Measurements from ENCODE around the gene SIX2.
"Not testable (repeated sequence)": the region's sequence is repeated elsewhere in the genome, so short reads cannot be mapped to it uniquely, and the experiment has no call there.

Gene SIX2

GRCh38 chr2:45009303-45009927 lies at the start of gene SIX2:
TSS of gene SIX2 (minus strand) at chr2:45009452. CDS start at chr2:45009110, 342 bp downstream.
- DNase-seq (ENCODE audit: low spot score) = peak; percentile 97

- peak; percentile 29 for DNase-seq (ENCODE audit: low spot score)
Measured at GRCh38 chr2:45055162-45055605, 45.9 kb upstream of the SIX2 start.

GRCh38 chr2:45053966-45054365 lies 44.7 kb upstream of the SIX2 start:
- no peak for DNase-seq (ENCODE audit: low spot score)

GRCh38 chr2:45052388-45052928 lies 43.2 kb upstream of the SIX2 start:
- no peak for DNase-seq (ENCODE audit: low spot score)

GRCh38 chr2:45049569-45050336 lies 40.5 kb upstream of the SIX2 start:
- no peak for DNase-seq (ENCODE audit: low spot score)

DNA sequence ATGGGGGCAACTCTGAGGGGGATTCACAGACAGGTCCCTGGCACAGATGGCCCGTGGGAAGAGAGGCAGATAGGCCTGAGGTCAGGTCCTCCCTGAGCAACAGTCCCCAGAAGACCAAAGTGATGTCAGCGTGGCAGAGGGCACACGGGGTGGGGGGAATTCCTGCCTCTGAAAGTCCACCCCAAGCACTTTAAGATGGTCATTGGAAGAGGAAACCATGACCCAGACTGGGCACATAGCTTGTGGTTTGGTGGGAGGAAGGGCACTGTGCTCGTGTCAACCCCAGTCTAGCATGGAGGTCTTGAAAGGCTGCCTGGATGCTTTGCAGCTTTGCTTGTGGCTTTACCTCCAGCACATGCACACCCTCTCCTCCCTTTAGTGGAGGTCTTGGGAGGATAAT lies 38.0 kb upstream of the SIX2 start:
- no peak for DNase-seq (ENCODE audit: low spot score)

DNA sequence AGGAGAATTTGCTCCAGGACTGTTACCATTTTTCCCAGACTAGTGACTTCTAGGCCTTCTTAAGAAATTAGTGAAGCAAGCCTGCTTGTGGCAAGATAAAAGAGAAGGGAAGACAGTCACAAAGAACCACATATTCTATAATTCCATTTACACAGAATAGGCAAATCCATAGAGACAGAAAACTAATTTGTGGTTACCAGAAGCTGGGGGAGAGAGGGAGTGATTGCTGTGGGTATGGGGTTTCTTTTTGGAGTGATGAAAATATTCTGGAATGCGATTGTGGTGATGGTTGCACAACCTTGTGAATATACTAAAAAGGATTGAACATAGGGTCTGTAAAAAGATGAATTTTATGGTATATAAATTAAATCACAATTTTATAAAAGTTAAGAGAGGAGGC lies 37.5 kb upstream of the SIX2 start:
- no peak for DNase-seq (ENCODE audit: low spot score)

- DNase-seq (ENCODE audit: low spot score) = no peak
Measured at GRCh38 chr2:45045706-45046105, 36.5 kb upstream of the SIX2 start.

- DNase-seq (ENCODE audit: low spot score) = no peak
Measured at GRCh38 chr2:45044916-45045315, 35.7 kb upstream of the SIX2 start.

- no peak for DNase-seq (ENCODE audit: low spot score)
Measured at GRCh38 chr2:45043174-45043573, 33.9 kb upstream of the SIX2 start.

DNA sequence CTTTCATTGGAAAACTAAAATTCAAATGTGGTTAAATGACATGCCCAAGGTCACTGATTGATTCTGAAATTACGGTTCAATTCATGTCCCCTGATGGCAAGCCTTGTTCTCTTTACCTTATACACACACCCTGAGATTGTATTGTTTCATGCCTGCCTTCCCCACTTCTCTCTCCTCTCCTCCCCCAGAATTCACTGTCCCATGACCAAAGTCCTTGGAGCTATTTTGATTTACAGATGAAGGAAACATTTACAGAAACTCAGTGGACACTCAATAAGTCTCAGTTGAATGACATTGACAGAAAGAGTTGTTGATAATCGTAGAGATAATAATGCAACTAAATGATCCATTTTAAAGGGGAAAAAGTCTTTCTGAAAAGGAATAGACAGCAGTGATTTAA lies 33.1 kb upstream of the SIX2 start:
- DNase-seq (ENCODE audit: low spot score) = no peak

GRCh38 chr2:45040786-45041185 lies 31.5 kb upstream of the SIX2 start:
- DNase-seq (ENCODE audit: low spot score) = no peak

GRCh38 chr2:45039804-45040203 lies 30.6 kb upstream of the SIX2 start:
- DNase-seq (ENCODE audit: low spot score) = not testable (repeated sequence)

GRCh38 chr2:45038861-45039260 lies 29.6 kb upstream of the SIX2 start:
- DNase-seq (ENCODE audit: low spot score) = not testable (repeated sequence)

- DNase-seq (ENCODE audit: low spot score) = no peak
Measured at GRCh38 chr2:45033302-45033701, 24.1 kb upstream of the SIX2 start.

DNA sequence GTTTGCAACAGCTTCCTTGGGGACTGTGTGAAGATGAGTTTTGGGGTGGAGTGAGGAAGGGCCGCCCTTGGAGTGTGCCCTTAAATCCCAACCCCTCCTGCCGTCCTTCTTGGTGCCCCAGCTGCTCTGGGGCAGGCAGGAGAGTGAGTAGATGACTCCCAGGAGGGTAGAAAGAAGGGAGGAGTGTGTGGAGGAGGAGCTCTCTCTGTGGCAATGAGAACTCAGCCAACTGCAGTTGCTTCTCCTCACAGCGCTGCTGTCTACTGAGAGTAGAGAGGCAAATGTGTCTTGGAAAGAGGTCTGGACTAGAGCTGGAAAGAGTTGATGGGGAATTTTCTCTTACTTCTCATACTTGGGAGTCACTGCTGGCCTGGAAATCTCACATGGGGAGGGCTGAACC lies 21.8 kb upstream of the SIX2 start:
- DNase-seq (ENCODE audit: low spot score) = peak; percentile 46

DNA sequence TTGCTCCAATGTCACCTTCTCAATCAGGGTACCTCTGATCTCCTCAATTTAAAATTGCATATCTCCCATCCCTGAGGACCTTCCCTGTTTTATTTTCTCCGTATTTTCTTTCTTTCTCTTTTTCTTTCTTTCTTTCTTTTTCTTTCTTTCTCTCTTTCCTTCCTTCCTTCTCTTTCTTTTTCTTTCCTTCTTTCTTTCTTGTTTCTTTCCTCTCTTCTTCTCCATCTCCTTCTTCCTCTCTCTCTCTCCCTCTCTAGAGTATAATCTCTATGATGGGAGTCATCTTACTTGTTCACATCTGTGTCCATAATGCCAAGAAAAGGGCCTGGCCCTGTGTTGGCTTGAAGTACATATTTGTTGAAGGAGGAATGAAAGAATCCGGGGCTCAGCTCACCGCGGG lies 21.3 kb upstream of the SIX2 start:
- no peak for DNase-seq (ENCODE audit: low spot score)

GRCh38 chr2:45029215-45029614 lies 20.0 kb upstream of the SIX2 start:
- DNase-seq (ENCODE audit: low spot score) = peak; percentile 22

- no peak for DNase-seq (ENCODE audit: low spot score)
Measured at GRCh38 chr2:45028276-45028675, 19.0 kb upstream of the SIX2 start.

DNA sequence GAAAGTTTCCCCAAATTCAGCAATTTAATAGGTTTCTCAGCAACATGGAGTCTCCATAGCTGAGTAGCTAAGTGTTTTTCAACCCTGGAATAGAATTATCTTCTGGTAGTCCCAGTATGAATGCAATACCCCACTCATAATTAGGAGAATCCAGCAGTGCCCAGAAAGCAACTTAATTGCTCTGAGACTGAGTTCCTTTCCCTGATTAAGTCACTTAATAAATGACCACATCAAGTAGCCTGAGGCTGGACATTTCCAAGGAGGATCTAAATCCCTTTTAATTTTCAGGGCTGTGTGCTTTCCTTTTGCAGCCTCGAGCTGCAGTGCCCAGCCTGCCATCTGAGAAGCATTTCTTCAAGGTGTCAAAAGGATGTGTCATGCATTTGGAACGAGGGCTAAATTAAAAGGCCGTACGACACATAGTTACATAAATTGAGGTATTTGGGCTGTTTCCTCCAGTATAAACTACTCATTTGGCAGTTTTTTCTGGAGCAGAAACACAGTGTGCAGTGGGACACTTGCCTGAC lies 17.7 kb upstream of the SIX2 start:
- no peak for DNase-seq (ENCODE audit: low spot score)

DNA sequence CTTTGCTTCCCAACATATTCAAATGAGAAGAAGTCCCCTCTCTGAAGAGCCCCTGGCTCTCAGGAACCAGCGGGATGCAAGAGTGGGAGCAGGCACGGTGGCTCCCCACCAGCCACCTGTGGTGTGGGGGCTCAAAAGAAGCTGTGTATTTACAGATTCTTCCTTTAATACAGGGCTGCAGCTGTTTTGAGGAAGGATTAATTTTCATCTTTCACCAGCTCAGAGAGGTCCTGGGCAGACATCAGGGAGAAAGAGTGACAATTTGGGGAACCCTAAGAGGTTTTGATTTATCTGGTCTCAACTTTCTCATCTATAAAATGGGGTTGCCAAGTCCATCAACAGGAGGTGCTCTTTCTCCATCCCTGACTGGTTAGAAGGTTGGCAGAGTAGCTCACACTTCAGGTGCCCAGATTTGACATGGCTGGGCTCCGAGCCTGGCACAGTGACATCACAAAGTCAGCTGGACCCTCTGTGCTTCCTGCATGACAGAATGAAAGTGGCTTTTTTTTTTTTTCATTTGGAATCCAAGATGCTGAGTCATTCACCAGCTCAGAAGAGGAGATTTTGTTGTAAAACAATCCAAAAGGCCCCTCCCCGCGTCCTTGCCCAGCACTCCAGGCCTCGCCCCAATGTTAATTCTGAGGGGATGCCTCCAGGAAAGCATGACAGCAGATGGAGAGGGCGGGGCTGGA lies 15.5 kb upstream of the SIX2 start:
- DNase-seq (ENCODE audit: low spot score) = peak; percentile 92

DNA sequence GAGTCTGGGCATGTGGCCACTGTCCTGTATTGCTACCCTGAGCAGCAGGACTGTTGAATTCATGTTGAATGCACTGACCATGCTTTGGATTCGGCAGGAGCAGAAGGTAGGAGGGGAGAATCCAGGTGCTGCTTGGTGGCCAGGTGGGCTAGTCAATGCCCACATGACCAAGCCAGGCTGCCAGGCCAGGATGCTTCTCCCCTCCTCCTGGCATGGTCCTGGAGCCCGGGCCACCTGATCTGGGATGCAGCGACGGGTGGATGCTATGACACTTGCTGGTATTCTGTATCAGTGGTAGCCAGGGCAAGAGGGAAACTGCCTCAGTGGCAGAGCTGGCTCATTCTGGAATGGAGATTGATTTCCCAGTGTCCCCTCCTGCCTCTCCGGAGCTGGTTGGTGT lies 14.8 kb upstream of the SIX2 start:
- DNase-seq (ENCODE audit: low spot score) = no peak

DNA sequence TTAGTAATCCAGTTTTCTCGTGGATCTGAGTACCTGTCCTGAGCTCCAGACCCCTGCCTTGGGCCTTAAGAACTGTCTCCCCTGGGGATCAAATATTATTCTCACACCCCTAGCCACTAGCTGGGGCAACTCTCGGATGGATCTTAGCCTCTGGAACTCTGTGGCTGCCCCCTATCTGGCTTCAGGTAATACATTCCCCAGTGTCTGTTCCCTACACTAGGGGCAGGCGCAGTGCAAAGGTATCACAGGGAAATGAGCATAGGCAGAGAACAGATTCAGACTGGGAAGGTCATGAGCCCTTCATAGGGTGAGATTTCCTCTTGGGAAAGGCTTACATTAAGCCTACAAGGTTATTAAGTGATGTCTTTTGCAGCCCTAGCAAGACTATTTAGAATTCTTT lies 11.2 kb upstream of the SIX2 start:
- no peak for DNase-seq (ENCODE audit: low spot score)
